Cardiac fibroblast (primary cell): Measurements from ENCODE around the gene PLBD1.

Source experiments
- DNase-seq, 2 donors: peaks; one replicate each; pipeline versions ENCODE4 v3.0.0 to v3.0.0-alpha.2; 2010; ENCODE audit warnings: low read depth in 2 of 2
- H3K4me3 ChIP-seq, 2 donors: replicated peaks in 1 of 2; 1 replicate in 1 of 2; 2 replicates in 1 of 2; pipeline ENCODE4 v1.5.1; 2011; ENCODE audit warnings: low read depth in 2 of 2, low read length in 2 of 2, mild to moderate bottlenecking in 2 of 2, moderate library complexity in 1 of 2
- CTCF ChIP-seq: IDR thresholded peaks from one replicate; pipeline ENCODE4 v1.5.1; 2011; ENCODE audit warnings: low read depth, mild to moderate bottlenecking, low read length, inconsistent platforms

PLBD1 gene

GRCh38 chr12:14454098-14454907 is 113.4 kb downstream of the PLBD1 start:
- peak; percentile 57 to 65 for DNase-seq
- peak; percentile 78 for TF ChIP-seq CTCF
- no peak overlapping the region for H3K4me3 ChIP-seq
